Occipital lobe (tissue), 3 donors: ENCODE results near the gene RPS29. TPM values are rescaled to one million over a fixed set of nuclear protein-coding genes. Genes with fewer than 3 reads are reported as not detected.

ENCODE experiments used
- DNase-seq: peaks from one replicate; lab custom pipeline; 2025; lab: John Stamatoyannopoulos, UW
- small RNA-seq: library from RNA; depleted of rRNA; stranded (forward); fragments of <200 nt; gene quantifications from one replicate; pipeline ENCODE3, GENCODE V24; 2014
- total RNA-seq: library from RNA; depleted of rRNA; stranded (reverse); fragments of >200 nt; gene quantifications from one replicate; pipeline ENCODE4 v1.2.3, GENCODE V29; 2014

RPS29 gene
- total RNA-seq, 1 donor from 2014 or later = 2,148 TPM

- no peak for DNase-seq
These were observed 34.6 kb downstream of the RPS29 start for GRCh38 chr14:49551569-49551968.

- DNase-seq = no peak
These were observed 35.6 kb downstream of the RPS29 start for GRCh38 chr14:49550286-49551184.

DNA sequence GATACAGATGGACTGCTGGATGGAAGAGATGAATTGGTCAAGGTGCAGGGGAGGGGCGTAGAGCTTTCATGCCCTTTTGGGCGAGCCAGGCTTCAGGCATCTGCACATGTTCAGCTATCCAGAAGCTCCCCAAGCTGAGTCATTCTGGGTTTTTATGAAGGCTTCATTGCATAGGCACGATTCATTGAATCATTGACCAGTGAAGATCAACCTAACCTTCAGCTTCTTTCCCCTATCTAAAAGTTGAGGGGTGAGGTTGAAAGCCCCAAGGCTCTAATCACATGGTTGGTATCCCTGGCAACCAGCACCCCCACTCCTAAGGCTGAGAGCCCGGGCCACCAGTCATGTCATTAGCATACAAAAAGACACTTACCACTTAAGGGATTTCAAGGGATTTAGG, 36.3 kb downstream of the RPS29 start:
- DNase-seq = no peak

DNA sequence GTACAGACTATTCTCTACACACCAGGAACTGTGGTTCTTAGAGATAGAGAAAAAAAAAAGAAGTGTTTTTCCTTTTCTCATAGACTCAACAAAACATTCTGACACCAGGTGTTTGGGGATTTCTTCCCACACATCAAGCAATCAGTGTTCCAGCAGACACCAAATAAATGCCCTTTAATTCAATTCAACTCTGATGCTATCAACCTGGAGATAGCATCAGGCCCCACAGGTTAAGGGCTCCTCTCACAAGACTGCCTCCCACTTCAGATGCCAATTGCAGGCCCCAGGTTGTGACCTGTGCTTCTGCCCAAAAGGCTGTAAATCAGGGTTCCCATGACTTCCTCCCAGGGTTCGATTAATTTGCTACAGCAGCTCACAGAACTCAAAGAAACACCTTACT, 36.7 kb downstream of the RPS29 start:
- DNase-seq = no peak

DNA sequence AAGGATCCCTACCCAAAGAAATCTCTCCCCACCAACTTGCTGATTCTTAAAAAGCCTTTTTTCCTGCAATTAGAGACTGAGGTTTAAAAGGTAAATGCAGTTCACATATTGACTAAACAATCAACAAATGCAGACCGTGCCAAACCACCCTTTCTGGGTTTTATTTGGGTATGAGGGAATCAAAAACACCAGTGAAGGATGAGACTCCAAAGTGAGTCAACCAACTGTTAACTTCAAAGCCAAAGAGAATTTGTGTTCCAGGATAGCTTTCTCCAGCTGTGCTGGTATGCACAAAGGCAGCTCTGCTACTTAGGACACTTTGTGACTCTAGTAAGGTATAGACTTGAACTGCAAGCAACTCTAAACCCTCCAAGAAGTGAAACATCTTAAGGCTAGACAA, 39.4 kb downstream of the RPS29 start:
- no peak for DNase-seq

DNA sequence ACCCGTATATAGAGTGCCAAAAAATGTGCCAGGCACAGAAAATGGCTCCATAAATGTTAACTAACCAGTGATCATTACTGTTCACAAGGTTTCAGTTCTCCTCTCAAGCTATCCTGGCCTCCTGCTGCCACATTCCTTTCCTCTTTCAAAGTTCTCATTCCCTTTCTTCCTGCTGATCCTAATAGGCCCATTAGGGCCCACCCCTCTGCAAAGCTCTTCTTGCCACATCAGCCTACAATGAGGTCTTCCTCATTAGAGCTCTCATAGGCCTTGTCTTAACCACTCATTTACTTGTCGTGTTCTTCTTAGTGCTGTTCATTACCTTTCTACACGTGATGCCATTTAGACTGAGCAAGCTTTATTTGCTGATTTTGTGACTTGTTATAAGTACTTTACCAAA, 40.5 kb downstream of the RPS29 start:
- DNase-seq = no peak

DNA sequence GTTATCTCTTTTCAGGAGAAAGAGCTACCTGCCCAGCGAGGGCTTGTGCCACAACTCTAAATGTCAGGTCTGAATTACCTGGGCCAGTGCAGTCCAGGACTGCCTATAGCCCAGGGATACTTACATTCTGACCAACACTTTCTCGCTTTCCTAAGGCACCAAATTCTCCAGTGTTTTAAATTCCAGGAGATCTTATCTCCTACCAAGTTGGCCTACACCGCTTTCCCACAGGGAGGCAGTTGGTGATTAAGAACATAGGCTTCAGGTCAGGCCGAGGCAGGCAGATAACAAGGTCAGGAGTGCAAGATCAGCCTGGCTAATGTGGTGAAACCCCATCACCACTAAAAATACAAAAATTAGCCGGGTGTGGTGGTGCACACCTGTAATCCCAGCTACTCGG, 41.1 kb downstream of the RPS29 start:
- no peak for DNase-seq

- no peak for DNase-seq
These were observed 45.1 kb downstream of the RPS29 start for GRCh38 chr14:49541049-49541448.

GRCh38 chr14:49538852-49539251, 47.3 kb downstream of the RPS29 start:
- no peak for DNase-seq

Small RNAs within 50 kb of the gene (small RNA-seq; reads per million reads assigned to genes)
- not detected for gene AL139099.3
- gene AL139099.4 = not detected
- gene RF00019 = not detected
- not detected for gene RNA5SP384

Other genes starting within 250 kb of the RPS29 start
- gene LRR1, start 12.6 kb upstream of the RPS29 start, total RNA-seq = 6.2 TPM
- gene RPL36AL, start 34.2 kb upstream of the RPS29 start, total RNA-seq = 63.3 TPM
- 47.3 TPM for gene MGAT2, start 34.4 kb upstream of the RPS29 start, total RNA-seq
- gene DNAAF2, start 48.9 kb upstream of the RPS29 start, total RNA-seq = 17.2 TPM
- gene POLE2, start 101.8 kb upstream of the RPS29 start, total RNA-seq = 12.0 TPM
- gene KLHDC1, start 106.7 kb upstream of the RPS29 start, total RNA-seq = 15.9 TPM
- 180 TPM for gene KLHDC2, start 181.8 kb upstream of the RPS29 start, total RNA-seq